Ascending aorta (tissue), 2 donors: Measurements from ENCODE around the gene AK8. TPM values are rescaled to one million over a fixed set of nuclear protein-coding genes. Genes with fewer than 3 reads are reported as not detected.

ENCODE experiments used
- DNase-seq, 2 donors: peaks; one replicate each; pipeline ENCODE4 v3.0.0-alpha.2; 2019; ENCODE audit warnings: low spot score in 2 of 2
- H3K27ac ChIP-seq, 2 donors: fragments of 200-600 bp; sonication (generic); one replicate each; pipeline ENCODE4 v1.5.1; 2016 to 2017; ENCODE audit warnings: mild to moderate bottlenecking in 1 of 2
- H3K27me3 ChIP-seq: fragments of 200-600 bp; sonication (generic); one replicate; pipeline ENCODE4 v1.5.1; 2017
- H3K36me3 ChIP-seq, 2 donors: fragments of 200-600 bp; sonication (generic); one replicate each; pipeline ENCODE4 v1.5.1; 2016
- H3K4me1 ChIP-seq, 2 donors: fragments of 200-600 bp; sonication (generic); one replicate each; pipeline ENCODE4 v1.5.1; 2016 to 2017; ENCODE audit warnings: mild to moderate bottlenecking in 1 of 2
- H3K4me3 ChIP-seq, 2 donors: fragments of 200-600 bp; sonication (generic); one replicate each; pipeline ENCODE4 v1.5.1; 2016 to 2017; ENCODE audit warnings: mild to moderate bottlenecking in 1 of 2
- H3K9me3 ChIP-seq, 2 donors: fragments of 200-600 bp; sonication (generic); one replicate each; pipeline ENCODE4 v1.5.1; 2016
- intact Hi-C: fragments of 100-400 bp; cut with DNase I; formaldehyde crosslinking; loops from one replicate; pipeline ENCODE4 v1.15.1; 2023
- total RNA-seq: library from RNA; depleted of rRNA; stranded (reverse); fragments of >200 nt; gene quantifications from one replicate; pipeline ENCODE4 v1.1.0, GENCODE V29; 2016
- TF ChIP-seq, protein P1 (sequence below), 3 experiments: fragments of 200-600 bp in 2 of 3; fragments of 450-650 bp in 1 of 3; sonication (generic) in 2 of 3; IDR thresholded peaks; one replicate each; pipeline ENCODE4 v1.5.1; 2016 to 2019; ENCODE audit warnings: antibody characterized with exemption in 3 of 3, mild to moderate bottlenecking in 1 of 3, moderate library complexity in 1 of 3

The AK8 gene
- total RNA-seq, 1 donor from 2014 or later, result not detected

DNA sequence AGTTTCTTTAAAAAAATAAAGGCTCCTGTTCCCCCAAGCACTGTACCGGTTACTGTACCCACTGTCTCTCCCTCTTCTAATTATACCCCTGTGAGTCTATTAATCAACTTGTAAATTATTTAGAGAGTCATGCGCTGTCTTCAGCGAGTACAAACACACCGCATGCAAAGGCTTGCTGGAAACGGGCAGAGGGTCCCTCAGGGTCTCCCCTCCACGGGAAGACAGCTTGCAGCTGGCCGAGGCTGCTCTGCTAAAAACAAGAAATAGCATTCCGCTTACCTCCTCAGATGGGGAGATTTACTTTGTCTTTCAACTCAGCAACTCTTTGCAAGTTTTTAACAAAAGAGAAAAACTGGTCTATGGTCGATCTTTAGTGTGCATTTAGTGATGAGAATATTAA is 71.8 kb downstream of the AK8 start:
- intact Hi-C loops, result no loop called here
- DNase-seq, result no peak
- H3K4me1 ChIP-seq, result no peaks in the 10 kb centered on the region

DNA sequence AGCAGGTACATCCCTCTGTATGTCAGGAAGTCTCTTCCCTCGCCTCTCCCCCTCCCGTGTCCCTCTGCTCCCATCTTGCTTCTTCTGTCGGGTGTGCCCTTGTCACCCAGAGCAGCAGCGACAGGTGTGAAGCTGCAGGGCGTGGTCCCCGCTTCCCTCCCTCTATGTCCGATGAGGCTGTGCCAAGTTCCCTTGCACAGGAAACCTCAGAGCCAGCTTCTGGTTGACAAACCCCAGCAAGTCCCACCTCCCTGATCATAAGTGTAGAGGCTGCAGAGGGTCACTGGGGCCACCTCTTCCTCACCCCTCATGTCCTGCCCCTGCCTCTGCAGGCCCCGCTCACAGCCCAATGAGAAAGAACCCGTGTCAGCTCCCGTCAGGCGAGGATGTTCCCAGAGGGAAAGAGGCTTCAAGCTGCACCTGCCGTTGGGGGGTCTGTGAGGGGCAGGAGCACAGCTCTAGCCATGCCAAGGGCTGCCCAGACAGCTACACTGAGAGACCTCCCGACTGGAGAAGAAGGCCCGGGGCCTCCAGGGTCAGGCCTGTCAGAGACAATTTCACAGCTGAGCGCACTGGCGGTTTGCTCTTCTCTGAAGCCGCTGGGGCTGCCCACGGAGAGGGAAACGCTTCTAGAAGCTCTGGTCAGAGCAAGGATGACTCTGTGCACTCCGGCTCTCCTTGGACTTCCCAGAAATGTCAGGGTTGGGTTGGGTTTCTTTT is 73.3 kb downstream of the AK8 start:
- no peaks in the 10 kb centered on the region for H3K4me1 ChIP-seq
- no peaks in the 10 kb centered on the region for H3K36me3 ChIP-seq
- no peaks in the 10 kb centered on the region for H3K27me3 ChIP-seq
- intact Hi-C loops, result loop anchor here (5.0 kb wide), 1 partner anchor 297 kb away; no protein-coding TSS in a partner anchor
- DNase-seq, result no peak
- H3K9me3 ChIP-seq, result no peaks in the 10 kb centered on the region
- H3K27ac ChIP-seq, result no peak overlapping the region
- TF ChIP-seq, protein P1, sequence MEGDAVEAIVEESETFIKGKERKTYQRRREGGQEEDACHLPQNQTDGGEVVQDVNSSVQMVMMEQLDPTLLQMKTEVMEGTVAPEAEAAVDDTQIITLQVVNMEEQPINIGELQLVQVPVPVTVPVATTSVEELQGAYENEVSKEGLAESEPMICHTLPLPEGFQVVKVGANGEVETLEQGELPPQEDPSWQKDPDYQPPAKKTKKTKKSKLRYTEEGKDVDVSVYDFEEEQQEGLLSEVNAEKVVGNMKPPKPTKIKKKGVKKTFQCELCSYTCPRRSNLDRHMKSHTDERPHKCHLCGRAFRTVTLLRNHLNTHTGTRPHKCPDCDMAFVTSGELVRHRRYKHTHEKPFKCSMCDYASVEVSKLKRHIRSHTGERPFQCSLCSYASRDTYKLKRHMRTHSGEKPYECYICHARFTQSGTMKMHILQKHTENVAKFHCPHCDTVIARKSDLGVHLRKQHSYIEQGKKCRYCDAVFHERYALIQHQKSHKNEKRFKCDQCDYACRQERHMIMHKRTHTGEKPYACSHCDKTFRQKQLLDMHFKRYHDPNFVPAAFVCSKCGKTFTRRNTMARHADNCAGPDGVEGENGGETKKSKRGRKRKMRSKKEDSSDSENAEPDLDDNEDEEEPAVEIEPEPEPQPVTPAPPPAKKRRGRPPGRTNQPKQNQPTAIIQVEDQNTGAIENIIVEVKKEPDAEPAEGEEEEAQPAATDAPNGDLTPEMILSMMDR (IDR thresholded peaks at IDR 0.05), result no peak
- H3K4me3 ChIP-seq, result no peak overlapping the region

More for the DNA sequence above, 71.8 kb downstream of the AK8 start:
- Histone ChIP-seq H3K27me3 (no peaks in the 10 kb centered on the region), H3K9me3 (no peaks in the 10 kb centered on the region), H3K36me3 (no peaks in the 10 kb centered on the region), H3K27ac (no peak overlapping the region), H3K4me3 (no peak overlapping the region)
- TF ChIP-seq, protein P1 (IDR thresholded peaks at IDR 0.05), result no peak

DNA sequence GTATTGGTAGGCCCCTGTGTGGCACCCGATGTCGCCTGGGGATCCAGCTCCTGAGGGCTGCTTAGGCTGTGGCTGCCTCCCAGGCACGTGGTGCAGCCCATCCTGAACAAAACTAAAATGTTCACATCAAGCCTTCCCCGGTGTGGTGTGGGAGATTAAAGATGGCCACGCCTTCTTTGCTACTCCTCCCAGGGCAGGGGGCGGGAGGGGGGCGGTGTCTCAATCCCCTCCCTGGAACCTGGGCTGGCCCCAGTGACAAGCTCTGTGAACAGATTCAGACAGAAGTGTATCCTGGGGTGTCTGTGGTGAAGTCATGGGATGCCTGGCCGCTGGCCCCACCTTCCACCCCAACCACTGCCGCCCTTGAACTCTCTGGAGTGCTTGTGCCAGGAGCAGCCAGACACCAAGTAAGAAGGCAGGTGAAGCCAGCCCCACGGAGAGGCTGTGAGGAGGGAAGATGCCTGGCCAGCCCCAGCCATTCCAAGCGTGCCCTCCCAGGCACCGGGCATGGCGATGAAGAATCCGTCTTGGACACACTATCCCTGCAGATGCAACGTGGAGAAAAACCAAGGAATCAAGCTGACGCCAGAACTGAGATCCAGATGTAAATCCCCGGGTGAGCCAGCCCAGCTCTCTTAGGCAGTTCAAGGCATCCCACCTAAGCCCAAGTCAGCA is 75.8 kb downstream of the AK8 start:
- no peak for DNase-seq
- Histone ChIP-seq H3K27me3 (no peaks in the 10 kb centered on the region), H3K9me3 (no peaks in the 10 kb centered on the region), H3K4me1 (no peaks in the 10 kb centered on the region), H3K36me3 (no peaks in the 10 kb centered on the region), H3K4me3 (no peak overlapping the region), H3K27ac (no peak overlapping the region)
- TF ChIP-seq, protein P1 (IDR thresholded peaks at IDR 0.05), result no peak
- intact Hi-C loops, result loop anchor here (5.0 kb wide), 1 partner anchor 295 kb away; no protein-coding TSS in a partner anchor

DNA sequence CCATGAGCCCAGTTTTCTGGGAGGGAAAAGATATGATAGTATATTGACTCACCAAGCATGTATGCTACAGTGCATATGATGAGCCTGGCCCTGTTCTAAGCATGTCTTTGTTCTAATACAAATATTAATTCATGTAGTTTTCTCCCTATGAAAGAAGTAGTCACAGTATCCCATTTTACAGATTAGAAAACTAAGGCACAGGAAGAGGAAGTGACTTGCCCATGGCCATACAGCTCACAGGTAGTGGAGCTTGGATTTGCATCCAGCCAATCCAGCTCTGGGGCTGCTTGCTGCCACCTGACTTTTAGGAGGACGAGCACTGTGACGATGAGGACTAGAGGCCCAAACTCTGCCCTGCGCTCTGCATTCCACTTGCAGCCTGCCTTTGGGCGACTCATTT is 76.4 kb downstream of the AK8 start:
- TF ChIP-seq, protein P1 (IDR thresholded peaks at IDR 0.05), result no peak
- Histone ChIP-seq H3K4me3 (no peak overlapping the region), H3K9me3 (no peaks in the 10 kb centered on the region), H3K36me3 (no peaks in the 10 kb centered on the region), H3K27ac (no peak overlapping the region), H3K27me3 (no peaks in the 10 kb centered on the region), H3K4me1 (no peaks in the 10 kb centered on the region)
- intact Hi-C loops, result loop anchor here (2.0 to 5.0 kb wide), 2 partner anchors 294 to 391 kb away; partner anchors contain the start of gene CFAP77
- DNase-seq, result no peak

DNA sequence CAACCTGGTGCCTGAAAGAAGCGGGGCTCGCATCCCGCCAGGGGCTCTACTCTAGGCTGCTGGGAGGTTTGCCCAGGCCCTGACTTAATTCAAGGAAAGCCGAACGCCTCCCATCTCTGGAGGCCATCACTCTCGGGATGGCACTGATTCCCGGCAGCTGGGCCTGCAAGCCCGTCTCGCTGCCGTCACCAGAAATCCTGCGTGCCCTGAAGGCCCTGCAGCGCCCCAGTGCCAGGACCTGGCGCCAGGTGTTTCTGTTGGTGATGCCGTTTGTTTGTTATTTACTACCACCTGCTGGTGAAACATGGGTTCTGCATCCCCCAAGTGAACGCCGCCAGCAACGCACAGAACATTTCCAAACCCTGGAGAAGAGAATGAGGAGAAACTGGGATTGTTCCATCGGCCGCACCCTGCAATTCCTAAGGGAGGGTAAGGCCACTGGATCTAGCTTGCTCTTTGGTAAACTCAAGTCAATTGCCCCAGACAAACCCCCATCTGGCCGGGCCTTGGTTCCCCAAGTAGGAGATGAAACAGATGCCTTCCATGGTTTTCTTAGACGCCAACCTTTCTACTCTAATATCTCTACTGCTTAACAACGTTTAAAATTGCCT is 77.9 kb downstream of the AK8 start:
- peak in 1 of 2 donors; percentile 73 for DNase-seq
- Histone ChIP-seq H3K4me1 (no peaks in the 10 kb centered on the region), H3K27me3 (no peaks in the 10 kb centered on the region), H3K27ac (no peak overlapping the region), H3K9me3 (no peaks in the 10 kb centered on the region), H3K4me3 (no peak overlapping the region), H3K36me3 (no peaks in the 10 kb centered on the region)
- TF ChIP-seq, protein P1 (IDR thresholded peaks at IDR 0.05), result peak; percentile 62 to 86 (median 83)
- intact Hi-C loops, result loop anchor here (2.0 to 5.0 kb wide), 2 partner anchors 293 to 389 kb away; partner anchors contain the start of gene CFAP77
